Measurements from ENCODE around the gene DRG2. TPM values are rescaled to one million over a fixed set of nuclear protein-coding genes. Genes with fewer than 3 reads are reported as not detected.

The DRG2 gene
- total and polyA plus RNA-seq, 9 of the 15 experiments (the other 6 are each of a cell fraction or from before 2014, with no cell fraction given): 6.6 to 36.7 (median 26.1) TPM

DNA sequence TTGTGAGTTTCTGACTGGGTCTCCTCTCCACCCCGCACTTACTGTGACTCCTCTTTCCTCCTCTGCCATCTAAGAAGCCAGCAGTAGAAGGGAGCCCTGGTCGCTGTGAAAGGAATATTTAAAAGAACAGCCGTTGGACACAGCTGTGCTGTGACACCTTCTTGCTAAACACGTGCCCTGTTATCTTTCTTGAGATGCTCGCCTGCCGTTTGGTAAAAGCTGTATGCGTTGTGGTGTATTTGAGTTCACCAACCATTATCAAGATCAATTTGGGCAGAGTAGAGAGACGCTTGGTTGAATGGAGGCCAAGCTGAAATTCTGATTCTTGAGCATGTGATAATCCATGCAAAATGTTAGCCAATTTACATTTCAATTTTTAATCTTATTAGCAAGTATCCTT, 44.8 kb upstream of the DRG2 start (continued):
- no peak for TF ChIP-seq FUS (optimal IDR thresholded peaks at IDR 0.05; ENCODE audit: low read depth, low read length)
- TF ChIP-seq DACH1 (IDR thresholded peaks at IDR 0.05; ENCODE audit: partially characterized antibody): no peak
- TF ChIP-seq HEY1 (CRISPR knock-in tag; IDR thresholded peaks at IDR 0.05; ENCODE audit: borderline replicate concordance): no peak
- no peak for TF ChIP-seq ZBED1 (IDR thresholded peaks at IDR 0.05)
- no peak for TF ChIP-seq LCOR (CRISPR knock-in tag; IDR thresholded peaks at IDR 0.05)
- TF ChIP-seq, protein P1, sequence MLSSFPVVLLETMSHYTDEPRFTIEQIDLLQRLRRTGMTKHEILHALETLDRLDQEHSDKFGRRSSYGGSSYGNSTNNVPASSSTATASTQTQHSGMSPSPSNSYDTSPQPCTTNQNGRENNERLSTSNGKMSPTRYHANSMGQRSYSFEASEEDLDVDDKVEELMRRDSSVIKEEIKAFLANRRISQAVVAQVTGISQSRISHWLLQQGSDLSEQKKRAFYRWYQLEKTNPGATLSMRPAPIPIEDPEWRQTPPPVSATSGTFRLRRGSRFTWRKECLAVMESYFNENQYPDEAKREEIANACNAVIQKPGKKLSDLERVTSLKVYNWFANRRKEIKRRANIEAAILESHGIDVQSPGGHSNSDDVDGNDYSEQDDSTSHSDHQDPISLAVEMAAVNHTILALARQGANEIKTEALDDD (IDR thresholded peaks at IDR 0.05): no peak
- no peak for TF ChIP-seq ZNF143 (CRISPR knock-in tag; IDR thresholded peaks at IDR 0.05)
- TF ChIP-seq ETV1 (tag; conservative IDR thresholded peaks at IDR 0.05; ENCODE audit: low read depth): no peak
- TF ChIP-seq ZNF695 (CRISPR knock-in tag; IDR thresholded peaks at IDR 0.05): no peak
- TF ChIP-seq, protein P2, sequence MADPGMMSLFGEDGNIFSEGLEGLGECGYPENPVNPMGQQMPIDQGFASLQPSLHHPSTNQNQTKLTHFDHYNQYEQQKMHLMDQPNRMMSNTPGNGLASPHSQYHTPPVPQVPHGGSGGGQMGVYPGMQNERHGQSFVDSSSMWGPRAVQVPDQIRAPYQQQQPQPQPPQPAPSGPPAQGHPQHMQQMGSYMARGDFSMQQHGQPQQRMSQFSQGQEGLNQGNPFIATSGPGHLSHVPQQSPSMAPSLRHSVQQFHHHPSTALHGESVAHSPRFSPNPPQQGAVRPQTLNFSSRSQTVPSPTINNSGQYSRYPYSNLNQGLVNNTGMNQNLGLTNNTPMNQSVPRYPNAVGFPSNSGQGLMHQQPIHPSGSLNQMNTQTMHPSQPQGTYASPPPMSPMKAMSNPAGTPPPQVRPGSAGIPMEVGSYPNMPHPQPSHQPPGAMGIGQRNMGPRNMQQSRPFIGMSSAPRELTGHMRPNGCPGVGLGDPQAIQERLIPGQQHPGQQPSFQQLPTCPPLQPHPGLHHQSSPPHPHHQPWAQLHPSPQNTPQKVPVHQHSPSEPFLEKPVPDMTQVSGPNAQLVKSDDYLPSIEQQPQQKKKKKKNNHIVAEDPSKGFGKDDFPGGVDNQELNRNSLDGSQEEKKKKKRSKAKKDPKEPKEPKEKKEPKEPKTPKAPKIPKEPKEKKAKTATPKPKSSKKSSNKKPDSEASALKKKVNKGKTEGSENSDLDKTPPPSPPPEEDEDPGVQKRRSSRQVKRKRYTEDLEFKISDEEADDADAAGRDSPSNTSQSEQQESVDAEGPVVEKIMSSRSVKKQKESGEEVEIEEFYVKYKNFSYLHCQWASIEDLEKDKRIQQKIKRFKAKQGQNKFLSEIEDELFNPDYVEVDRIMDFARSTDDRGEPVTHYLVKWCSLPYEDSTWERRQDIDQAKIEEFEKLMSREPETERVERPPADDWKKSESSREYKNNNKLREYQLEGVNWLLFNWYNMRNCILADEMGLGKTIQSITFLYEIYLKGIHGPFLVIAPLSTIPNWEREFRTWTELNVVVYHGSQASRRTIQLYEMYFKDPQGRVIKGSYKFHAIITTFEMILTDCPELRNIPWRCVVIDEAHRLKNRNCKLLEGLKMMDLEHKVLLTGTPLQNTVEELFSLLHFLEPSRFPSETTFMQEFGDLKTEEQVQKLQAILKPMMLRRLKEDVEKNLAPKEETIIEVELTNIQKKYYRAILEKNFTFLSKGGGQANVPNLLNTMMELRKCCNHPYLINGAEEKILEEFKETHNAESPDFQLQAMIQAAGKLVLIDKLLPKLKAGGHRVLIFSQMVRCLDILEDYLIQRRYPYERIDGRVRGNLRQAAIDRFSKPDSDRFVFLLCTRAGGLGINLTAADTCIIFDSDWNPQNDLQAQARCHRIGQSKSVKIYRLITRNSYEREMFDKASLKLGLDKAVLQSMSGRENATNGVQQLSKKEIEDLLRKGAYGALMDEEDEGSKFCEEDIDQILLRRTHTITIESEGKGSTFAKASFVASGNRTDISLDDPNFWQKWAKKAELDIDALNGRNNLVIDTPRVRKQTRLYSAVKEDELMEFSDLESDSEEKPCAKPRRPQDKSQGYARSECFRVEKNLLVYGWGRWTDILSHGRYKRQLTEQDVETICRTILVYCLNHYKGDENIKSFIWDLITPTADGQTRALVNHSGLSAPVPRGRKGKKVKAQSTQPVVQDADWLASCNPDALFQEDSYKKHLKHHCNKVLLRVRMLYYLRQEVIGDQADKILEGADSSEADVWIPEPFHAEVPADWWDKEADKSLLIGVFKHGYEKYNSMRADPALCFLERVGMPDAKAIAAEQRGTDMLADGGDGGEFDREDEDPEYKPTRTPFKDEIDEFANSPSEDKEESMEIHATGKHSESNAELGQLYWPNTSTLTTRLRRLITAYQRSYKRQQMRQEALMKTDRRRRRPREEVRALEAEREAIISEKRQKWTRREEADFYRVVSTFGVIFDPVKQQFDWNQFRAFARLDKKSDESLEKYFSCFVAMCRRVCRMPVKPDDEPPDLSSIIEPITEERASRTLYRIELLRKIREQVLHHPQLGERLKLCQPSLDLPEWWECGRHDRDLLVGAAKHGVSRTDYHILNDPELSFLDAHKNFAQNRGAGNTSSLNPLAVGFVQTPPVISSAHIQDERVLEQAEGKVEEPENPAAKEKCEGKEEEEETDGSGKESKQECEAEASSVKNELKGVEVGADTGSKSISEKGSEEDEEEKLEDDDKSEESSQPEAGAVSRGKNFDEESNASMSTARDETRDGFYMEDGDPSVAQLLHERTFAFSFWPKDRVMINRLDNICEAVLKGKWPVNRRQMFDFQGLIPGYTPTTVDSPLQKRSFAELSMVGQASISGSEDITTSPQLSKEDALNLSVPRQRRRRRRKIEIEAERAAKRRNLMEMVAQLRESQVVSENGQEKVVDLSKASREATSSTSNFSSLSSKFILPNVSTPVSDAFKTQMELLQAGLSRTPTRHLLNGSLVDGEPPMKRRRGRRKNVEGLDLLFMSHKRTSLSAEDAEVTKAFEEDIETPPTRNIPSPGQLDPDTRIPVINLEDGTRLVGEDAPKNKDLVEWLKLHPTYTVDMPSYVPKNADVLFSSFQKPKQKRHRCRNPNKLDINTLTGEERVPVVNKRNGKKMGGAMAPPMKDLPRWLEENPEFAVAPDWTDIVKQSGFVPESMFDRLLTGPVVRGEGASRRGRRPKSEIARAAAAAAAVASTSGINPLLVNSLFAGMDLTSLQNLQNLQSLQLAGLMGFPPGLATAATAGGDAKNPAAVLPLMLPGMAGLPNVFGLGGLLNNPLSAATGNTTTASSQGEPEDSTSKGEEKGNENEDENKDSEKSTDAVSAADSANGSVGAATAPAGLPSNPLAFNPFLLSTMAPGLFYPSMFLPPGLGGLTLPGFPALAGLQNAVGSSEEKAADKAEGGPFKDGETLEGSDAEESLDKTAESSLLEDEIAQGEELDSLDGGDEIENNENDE (IDR thresholded peaks at IDR 0.05; ENCODE audit: low read depth, low read length): no peak
- no peak for TF ChIP-seq KDM1A (IDR thresholded peaks at IDR 0.05)
- no peak for TF ChIP-seq ZBTB8A (IDR thresholded peaks at IDR 0.05; ENCODE audit: partially characterized antibody)
- TF ChIP-seq, protein P3, sequence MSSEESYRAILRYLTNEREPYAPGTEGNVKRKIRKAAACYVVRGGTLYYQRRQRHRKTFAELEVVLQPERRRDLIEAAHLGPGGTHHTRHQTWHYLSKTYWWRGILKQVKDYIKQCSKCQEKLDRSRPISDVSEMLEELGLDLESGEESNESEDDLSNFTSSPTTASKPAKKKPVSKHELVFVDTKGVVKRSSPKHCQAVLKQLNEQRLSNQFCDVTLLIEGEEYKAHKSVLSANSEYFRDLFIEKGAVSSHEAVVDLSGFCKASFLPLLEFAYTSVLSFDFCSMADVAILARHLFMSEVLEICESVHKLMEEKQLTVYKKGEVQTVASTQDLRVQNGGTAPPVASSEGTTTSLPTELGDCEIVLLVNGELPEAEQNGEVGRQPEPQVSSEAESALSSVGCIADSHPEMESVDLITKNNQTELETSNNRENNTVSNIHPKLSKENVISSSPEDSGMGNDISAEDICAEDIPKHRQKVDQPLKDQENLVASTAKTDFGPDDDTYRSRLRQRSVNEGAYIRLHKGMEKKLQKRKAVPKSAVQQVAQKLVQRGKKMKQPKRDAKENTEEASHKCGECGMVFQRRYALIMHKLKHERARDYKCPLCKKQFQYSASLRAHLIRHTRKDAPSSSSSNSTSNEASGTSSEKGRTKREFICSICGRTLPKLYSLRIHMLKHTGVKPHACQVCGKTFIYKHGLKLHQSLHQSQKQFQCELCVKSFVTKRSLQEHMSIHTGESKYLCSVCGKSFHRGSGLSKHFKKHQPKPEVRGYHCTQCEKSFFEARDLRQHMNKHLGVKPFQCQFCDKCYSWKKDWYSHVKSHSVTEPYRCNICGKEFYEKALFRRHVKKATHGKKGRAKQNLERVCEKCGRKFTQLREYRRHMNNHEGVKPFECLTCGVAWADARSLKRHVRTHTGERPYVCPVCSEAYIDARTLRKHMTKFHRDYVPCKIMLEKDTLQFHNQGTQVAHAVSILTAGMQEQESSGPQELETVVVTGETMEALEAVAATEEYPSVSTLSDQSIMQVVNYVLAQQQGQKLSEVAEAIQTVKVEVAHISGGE (CRISPR knock-in tag; IDR thresholded peaks at IDR 0.05): 0 out of 6 replicates have a peak, but pooled peaks of 1 of the 3 experiments have one; percentile 17
- no peak for TF ChIP-seq HDAC1 (IDR thresholded peaks at IDR 0.05)
